GM19395 (cell line): ENCODE measurements around the gene INTU.
"Not testable (repeated sequence)": the region's sequence is repeated elsewhere in the genome, so short reads cannot be mapped to it uniquely, and the experiment has no call there.

Experiments
- ATAC-seq: cut with Tn5 transposase; IDR thresholded peaks from one replicate; pipeline ENCODE4 v1.9.1; 2021; ENCODE audit warnings: mild to moderate bottlenecking, moderate library complexity; ENCODE audit not compliant: unreplicated experiment

Gene INTU

DNA sequence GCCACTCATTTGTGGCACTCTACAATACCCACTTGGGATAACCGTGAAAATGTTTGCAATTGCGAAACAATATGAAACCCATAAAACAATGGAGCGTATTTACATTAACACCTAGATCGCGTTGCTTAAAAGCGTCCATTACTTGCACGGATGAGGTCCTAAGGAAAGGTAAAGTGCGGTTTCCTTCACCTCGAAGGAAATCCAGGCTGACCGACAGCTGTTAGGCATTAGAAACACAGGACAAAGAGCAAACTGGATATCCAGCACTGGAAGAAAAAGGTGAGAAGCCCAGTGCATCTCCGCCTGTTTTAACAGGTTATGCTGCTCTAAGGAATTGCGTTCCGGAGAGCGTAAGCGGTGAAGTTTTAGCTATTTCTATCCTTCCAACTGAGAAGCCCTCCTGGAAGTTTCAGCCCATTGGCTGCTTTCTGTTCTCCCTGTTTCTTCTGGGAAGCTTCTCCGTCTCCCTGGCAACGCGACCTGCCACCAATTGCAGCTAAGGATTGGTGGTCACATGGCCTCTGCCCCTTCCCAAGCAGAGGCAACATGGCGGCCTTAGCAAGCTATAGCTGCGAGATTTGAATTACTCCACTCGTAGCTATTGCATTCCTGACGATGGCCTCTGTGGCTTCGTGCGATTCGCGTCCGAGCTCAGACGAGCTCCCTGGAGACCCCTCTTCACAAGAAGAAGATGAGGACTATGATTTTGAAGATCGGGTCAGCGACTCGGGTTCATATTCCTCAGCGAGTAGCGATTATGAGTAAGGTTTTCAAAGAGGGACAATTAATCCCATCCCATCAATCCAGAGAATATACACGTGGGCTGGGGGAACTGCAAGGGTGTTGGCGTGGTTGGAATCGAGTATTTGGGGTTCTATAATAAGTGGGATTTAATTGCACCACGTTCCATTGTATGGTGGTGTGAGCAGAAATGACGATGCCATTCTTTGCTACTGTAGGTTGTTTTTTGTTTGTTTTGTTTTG, at the start of gene INTU:
Gene INTU, plus strand, starts transcription at position 538 of the 984 bp plus-strand sequence. Its CDS starts 78 bp downstream, at position 616.
- ATAC-seq, result peak; percentile 99

DNA sequence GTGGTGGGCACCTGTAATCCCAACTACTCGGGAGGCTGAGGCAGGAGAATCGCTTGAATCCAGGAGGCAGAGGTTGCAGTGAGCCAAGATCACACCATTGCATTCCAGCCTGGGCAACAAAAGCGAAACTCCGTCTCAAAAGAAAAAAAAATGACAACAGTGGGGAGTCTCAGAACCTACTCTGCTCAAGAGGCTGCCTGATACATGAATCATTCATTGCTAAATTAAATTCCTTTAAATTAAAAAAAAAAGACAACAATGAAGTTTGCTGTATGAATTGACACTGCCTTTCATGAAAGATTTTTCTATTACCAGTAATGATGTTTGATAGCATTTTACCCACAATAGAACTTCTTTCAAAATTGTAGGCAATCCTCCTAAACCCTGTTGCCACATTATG, 46.3 kb upstream of the INTU start:
- peak; percentile 10 for ATAC-seq

DNA sequence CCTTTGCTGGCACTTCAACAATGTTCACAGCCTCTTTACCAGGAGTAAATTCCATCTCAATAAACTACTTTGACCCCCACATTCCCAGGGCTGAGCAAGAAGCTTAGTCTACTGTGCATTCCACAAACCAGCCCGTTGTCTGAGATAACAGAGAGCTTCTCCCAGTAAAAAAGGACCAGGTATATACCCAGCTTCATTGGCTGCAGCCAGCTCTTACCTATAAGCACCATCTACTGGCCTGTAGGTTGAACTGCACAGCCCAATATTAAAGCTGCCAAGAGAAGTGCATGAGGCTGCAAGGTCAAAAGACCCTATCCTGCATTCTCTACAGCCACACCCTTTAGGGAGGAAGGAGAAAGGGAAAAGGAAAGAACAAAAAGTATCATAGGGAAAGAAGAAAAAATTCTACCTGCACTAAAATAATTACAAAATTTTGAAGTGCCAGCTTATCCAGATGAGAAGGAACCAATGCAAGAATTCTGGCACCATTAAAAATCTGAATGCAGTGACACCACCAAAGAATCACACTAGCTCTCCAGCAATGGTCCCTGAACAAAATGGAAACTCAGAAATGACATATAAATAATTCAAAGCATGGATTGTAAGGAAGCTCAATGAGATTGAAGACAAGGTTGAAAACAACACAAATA, 45.7 kb upstream of the INTU start:
- ATAC-seq, result peak; percentile 99

DNA sequence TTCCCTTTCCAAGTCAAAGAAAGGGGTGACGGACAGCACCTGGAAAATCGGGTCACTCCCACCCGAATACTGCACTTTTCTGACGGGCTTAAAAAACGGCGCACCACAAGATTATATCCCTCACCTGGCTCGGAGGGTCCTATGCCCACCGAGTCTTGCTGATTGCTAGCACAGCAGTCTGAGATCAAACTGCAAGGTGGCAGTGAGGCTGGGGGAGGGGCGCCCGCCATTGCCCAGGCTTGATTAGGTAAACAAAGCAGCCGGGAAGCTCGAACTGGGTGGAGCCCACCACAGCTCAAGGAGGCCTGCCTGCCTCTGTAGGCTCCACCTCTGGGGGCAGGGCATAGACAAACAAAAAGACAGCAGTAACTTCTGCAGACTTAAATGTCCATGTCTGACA, 43.6 kb upstream of the INTU start:
- ATAC-seq, result not testable (repeated sequence)

GRCh38 chr4:127598656-127599055, 34.1 kb upstream of the INTU start:
- no peak for ATAC-seq

DNA sequence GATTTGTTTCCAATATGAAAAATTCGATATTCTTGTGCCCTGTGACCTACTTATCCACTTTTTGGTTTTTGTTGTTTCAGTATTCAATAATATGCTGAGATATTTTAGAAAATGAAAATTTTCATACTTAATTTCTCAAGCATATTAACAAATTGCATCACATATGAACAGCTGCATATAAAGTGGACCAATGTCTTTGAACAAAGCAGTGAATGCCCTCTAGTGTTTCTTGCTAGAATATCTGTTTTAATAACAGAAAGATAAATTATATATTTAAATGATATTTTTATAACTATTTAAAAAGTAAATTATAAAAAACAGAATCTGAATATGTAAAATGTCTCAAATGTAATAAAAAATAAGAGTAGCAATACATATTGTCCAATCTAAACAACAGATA, 31.7 kb upstream of the INTU start:
- ATAC-seq, result no peak

DNA sequence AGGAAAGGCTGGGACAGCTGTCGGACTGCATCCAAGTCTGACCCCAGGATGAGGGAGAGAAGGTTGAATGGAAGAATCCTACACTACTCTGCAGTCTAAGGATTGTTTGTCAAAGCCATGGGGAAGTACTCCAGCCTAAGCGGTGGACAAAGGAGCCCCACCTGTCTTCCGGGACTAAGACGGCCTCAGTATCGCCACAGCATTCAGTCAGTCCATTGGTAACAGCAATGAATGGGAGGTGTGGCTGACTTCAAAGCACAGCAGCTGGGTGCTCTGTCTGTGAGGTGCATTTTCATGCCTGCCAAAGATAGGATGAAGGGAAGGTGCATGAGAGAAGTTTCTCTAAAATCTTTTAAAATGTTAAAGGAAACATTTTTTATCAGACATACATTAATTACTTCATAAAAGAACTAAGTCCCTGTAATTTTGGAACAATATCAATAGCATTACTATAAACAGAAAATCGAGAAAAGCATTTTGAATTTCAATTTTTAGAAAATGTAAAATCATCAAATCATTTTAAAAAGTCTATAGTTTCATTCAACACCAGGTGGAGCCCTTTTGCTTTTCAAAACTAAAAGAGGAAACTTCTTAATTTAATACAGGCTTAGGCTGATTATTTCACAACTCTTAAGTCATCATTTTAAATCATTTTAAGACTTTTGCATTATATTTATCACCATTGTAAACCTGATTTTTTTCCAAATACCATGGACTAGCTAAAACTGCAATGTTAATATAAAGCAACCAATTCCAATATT, 27.6 kb upstream of the INTU start:
- no peak for ATAC-seq

DNA sequence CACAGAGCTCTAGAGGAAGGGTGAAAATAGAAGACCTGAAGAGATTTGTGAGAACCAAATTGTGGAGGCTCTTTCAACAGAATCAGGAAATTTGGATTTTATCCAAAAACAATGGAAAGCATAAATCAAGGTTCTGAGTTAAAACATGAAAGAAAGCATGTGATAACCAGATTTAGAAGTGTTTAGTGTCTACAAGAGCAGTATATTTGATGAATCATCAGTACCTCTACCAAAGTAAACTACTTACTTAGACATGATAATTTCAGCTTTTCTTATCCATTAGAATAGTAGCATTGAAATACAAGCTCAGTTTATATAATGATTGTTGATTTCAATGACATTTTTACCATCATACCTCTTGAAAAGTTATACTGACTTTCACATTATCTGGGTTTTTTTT, 25.9 kb upstream of the INTU start:
- no peak for ATAC-seq

DNA sequence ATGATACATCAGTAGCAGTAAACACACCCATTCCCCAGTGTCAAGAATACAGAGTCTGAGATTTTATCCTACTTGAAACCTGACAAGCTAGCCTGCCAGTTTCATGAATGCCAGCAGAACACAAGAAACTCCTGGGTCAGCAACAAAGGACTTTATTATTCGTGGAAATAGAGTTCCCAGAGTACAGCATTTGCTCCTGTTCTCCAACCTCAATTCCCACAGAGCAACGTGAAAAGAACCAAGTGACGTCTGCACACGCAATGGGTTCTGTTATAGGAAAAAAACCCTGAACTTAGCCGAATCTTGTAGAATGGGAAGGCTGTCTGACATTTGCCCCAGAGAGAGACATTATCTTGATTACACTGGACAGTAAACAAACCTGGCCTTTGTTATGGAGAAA, 23.3 kb upstream of the INTU start:
- ATAC-seq, result no peak

GRCh38 chr4:127610488-127610887, 22.3 kb upstream of the INTU start:
- ATAC-seq, result no peak

- ATAC-seq, result no peak
These were observed 15.9 kb upstream of the INTU start for GRCh38 chr4:127616898-127617297.

- ATAC-seq, result no peak
These were observed 14.3 kb upstream of the INTU start for GRCh38 chr4:127618427-127618826.

GRCh38 chr4:127622621-127622920, 10.2 kb upstream of the INTU start:
- no peak for ATAC-seq

DNA sequence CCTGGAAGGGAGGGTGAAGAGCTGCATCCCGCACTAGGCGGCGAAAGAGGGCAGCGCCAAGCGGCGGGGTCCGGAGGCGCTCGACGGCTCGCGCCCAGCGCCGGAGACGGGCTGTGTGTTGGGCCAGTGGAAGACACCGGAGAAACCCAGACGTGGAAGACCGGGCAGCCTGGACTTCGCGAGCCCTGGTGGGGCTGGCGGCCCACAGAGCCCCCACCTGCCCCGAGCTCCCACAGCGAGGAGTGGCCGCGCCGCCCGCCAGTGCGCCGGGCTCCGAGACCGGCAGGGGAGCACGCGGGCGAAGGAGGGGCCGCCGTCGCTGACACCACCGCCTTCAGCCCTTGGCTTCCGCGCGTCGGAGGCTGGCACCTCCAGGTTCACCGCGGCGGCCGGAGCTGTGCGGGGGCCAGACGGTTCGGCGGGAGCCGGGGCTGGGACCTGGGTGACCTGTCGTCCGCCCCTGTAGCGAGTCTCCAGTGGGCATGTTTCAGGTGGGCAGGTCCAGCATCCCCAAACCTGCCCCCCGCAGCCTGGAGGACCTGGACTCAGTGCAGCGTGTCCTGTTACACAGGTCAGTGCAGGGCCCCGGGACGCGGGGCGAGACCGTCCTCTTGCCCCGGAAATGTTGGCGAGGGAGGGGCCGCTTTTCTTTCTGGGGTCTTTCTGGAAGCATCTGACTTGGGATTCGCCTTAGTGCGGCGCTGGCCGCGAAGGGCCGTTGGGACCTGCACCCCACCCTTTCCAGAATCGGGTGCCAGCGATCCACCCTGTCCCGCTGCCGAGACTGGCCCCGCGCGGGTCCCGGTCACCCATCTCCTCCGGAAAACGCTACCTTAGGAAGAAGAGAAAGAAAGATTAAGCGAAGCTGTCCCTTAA, 9.6 kb upstream of the INTU start:
- peak; percentile 70 for ATAC-seq

GRCh38 chr4:127623797-127624083, 9.0 kb upstream of the INTU start:
- peak; percentile 18 for ATAC-seq

DNA sequence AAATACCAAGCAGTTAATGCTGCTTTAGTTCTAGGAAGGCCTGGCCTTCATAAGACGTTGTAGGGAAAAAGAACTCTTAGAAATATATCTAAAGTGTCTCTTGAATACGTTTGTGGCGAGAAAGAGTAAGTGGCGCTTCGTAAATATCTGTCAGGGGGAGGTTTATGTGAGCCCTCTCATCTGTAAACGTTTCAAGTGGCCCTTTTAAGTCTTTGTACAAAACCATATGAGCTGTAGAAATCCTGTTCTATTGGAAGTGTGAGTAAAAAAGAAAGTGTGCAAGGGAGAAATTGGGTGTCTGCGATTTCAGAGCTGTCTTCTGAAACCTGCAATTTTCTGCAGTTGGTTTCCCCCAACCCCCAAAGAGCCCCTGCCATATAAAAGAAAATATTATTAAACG, 8.6 kb upstream of the INTU start:
- ATAC-seq, result no peak

- no peak for ATAC-seq
These were observed 3.4 kb upstream of the INTU start for GRCh38 chr4:127629371-127629770.

GRCh38 chr4:127630152-127630551, 2.6 kb upstream of the INTU start:
- ATAC-seq, result no peak

- no peak for ATAC-seq
These were observed 1.3 kb upstream of the INTU start for GRCh38 chr4:127631420-127631819.

- ATAC-seq, result no peak
These were observed 1.4 kb downstream of the INTU start for GRCh38 chr4:127634181-127634580.

GRCh38 chr4:127641524-127641923, 8.8 kb downstream of the INTU start:
- no peak for ATAC-seq
